OCI-LY7 (cell line): ENCODE data around the gene EHD4. TPM values are rescaled to one million over a fixed set of nuclear protein-coding genes. Genes with fewer than 3 reads are reported as not detected.

Experiments used
- BruUV-seq: library from RNA; stranded (reverse); fragments of 400-500 nt; replicated peaks from 2 replicates; lab custom pipeline; 2021; lab: Mats Ljungman, UMichigan
- CTCF ChIA-PET: fragments of 300-600 bp; sonication (Branson Sonifier 250); formaldehyde crosslinking; loops from one replicate; lab custom pipeline; 2022; ENCODE audit warnings: antibody characterized with exemption; ENCODE audit not compliant: unreplicated experiment; lab: Charles Lee
- POLR2A ChIA-PET: fragments of 300-600 bp; sonication (Branson Sonifier 250); formaldehyde crosslinking; loops from one replicate; lab custom pipeline; 2022; ENCODE audit warnings: antibody characterized with exemption; lab: Charles Lee
- DNase-seq: peaks from one replicate; pipeline ENCODE4 v3.0.0-alpha.2; 2015; ENCODE audit warnings: low spot score
- H2AFZ ChIP-seq: fragments of 200-600 bp; sonication (generic), shearing (Covaris generic); 2 replicates; pipeline ENCODE4 v1.6.1; 2014; ENCODE audit warnings: mild to moderate bottlenecking, antibody characterized with exemption, low read length, moderate library complexity
- H3K27ac ChIP-seq: fragments of 200-600 bp; sonication (generic); 2 replicates; pipeline ENCODE4 v1.5.1; 2014; ENCODE audit warnings: mixed run types, low read depth, mild to moderate bottlenecking, moderate library complexity, low read length, inconsistent platforms; ENCODE audit not compliant: poor library complexity, severe bottlenecking
- H3K36me3 ChIP-seq: fragments of 200-600 bp; sonication (generic); 2 replicates; pipeline ENCODE4 v1.6.1; 2014; ENCODE audit warnings: mild to moderate bottlenecking, antibody characterized with exemption, low read length, moderate library complexity, mixed read lengths; ENCODE audit not compliant: insufficient read depth
- H3K4me1 ChIP-seq: fragments of 200-600 bp; sonication (generic); 2 replicates; pipeline ENCODE4 v1.5.1; 2014; ENCODE audit warnings: mild to moderate bottlenecking, low read length; ENCODE audit not compliant: insufficient read depth, poor library complexity, severe bottlenecking
- H3K4me2 ChIP-seq: fragments of 200-600 bp; sonication (generic); 2 replicates; pipeline ENCODE4 v1.6.1; 2014; ENCODE audit warnings: mild to moderate bottlenecking, low read length
- H3K4me3 ChIP-seq: fragments of 200-600 bp; sonication (generic); 2 replicates; pipeline ENCODE4 v1.5.1; 2014; ENCODE audit warnings: mild to moderate bottlenecking, low read depth, low read length; ENCODE audit not compliant: poor library complexity, severe bottlenecking
- H3K79me2 ChIP-seq: fragments of 200-600 bp; sonication (generic); 2 replicates; pipeline ENCODE4 v1.6.1; 2016; ENCODE audit warnings: low read depth, mild to moderate bottlenecking, low read length, moderate library complexity, mixed read lengths; ENCODE audit not compliant: insufficient read depth
- H3K9me2 ChIP-seq: fragments of 200-600 bp; sonication (generic); 2 replicates; pipeline ENCODE4 v1.6.1; 2016; ENCODE audit warnings: mild to moderate bottlenecking, low read length, mixed read lengths; ENCODE audit not compliant: insufficient read depth
- H3K9me3 ChIP-seq: fragments of 200-600 bp; sonication (generic); 2 replicates; pipeline ENCODE4 v1.6.1; 2014; ENCODE audit warnings: mild to moderate bottlenecking, mixed run types, low read length, mixed read lengths
- H4K20me1 ChIP-seq: fragments of 200-600 bp; sonication (generic); 2 replicates; pipeline ENCODE4 v1.6.1; 2014; ENCODE audit warnings: mild to moderate bottlenecking, antibody characterized with exemption, low read length, moderate library complexity, mixed read lengths; ENCODE audit not compliant: insufficient read depth
- EZH2phosphoT487 ChIP-seq: fragments of 200-600 bp; sonication (generic); IDR thresholded peaks from 2 replicates; pipeline ENCODE4 v1.6.1; 2018; ENCODE audit warnings: low read depth, borderline replicate concordance, mild to moderate bottlenecking, mixed run types, antibody characterized with exemption, low read length, moderate library complexity, mixed read lengths
- intact Hi-C: fragments of 100-400 bp; cut with micrococcal nuclease; formaldehyde crosslinking; loops from one replicate; pipeline ENCODE4 v1.10.0; 2022; ENCODE audit not compliant: unreplicated experiment
- total RNA-seq, 2 experiments: library from RNA; depleted of rRNA in 1 of 2; stranded (reverse); fragments of >200 nt in 1 of 2; shearing (Covaris generic) in 1 of 2; gene quantifications; 2 replicates each; pipeline ENCODE4 v1.2.3, GENCODE V29; 2014 to 2022
- TF ChIP-seq, protein P1 (sequence below): fragments of 200-600 bp; sonication (generic); conservative IDR thresholded peaks from 2 replicates; pipeline ENCODE4 v1.5.1; 2014; ENCODE audit warnings: mild to moderate bottlenecking, antibody characterized with exemption, low read length, moderate library complexity, mixed read lengths

Gene EHD4
- total RNA-seq, 2 experiments from 2014 or later = 13.5 to 19.4 TPM

DNA sequence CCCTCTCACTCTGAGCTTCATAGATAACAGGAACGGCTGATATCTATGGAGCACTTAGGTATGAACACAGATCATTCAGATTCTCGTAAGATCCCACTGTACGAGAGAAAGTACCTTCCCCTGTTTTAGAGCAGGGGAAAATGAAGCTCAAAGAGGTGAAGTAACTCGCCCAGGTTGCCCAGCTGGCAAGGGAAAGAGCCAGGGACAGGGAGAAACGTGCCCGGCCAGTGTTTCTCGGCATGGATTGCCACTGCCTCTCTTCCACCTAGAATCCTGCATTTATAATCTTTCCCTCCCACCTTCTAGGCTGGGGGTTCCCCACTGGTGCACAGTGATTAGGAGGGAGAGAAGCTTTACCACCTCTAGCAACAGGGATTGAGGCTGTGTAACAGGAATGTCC, 39.0 kb downstream of the EHD4 start:
- Histone ChIP-seq H3K36me3 (no peaks in the 10 kb centered on the region), H3K9me2 (no peaks in the 10 kb centered on the region), H2AFZ (no peak overlapping the region), H3K79me2 (no peaks in the 10 kb centered on the region), H3K4me3 (no peak overlapping the region), H4K20me1 (no peaks in the 10 kb centered on the region), H3K4me2 (no peak overlapping the region), H3K27ac (no peak overlapping the region), H3K9me3 (no peaks in the 10 kb centered on the region), H3K4me1 (peaks cover 33% of the 10 kb centered on the region)
- ChIA-PET POLR2A (no interaction called here), CTCF (no interaction called here)
- BruUV-seq = no TSS peak
- DNase-seq = no peak
- TF ChIP-seq, protein P1, sequence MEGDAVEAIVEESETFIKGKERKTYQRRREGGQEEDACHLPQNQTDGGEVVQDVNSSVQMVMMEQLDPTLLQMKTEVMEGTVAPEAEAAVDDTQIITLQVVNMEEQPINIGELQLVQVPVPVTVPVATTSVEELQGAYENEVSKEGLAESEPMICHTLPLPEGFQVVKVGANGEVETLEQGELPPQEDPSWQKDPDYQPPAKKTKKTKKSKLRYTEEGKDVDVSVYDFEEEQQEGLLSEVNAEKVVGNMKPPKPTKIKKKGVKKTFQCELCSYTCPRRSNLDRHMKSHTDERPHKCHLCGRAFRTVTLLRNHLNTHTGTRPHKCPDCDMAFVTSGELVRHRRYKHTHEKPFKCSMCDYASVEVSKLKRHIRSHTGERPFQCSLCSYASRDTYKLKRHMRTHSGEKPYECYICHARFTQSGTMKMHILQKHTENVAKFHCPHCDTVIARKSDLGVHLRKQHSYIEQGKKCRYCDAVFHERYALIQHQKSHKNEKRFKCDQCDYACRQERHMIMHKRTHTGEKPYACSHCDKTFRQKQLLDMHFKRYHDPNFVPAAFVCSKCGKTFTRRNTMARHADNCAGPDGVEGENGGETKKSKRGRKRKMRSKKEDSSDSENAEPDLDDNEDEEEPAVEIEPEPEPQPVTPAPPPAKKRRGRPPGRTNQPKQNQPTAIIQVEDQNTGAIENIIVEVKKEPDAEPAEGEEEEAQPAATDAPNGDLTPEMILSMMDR = no peak
- no peak for TF ChIP-seq EZH2phosphoT487
- intact Hi-C loops = no loop called here

DNA sequence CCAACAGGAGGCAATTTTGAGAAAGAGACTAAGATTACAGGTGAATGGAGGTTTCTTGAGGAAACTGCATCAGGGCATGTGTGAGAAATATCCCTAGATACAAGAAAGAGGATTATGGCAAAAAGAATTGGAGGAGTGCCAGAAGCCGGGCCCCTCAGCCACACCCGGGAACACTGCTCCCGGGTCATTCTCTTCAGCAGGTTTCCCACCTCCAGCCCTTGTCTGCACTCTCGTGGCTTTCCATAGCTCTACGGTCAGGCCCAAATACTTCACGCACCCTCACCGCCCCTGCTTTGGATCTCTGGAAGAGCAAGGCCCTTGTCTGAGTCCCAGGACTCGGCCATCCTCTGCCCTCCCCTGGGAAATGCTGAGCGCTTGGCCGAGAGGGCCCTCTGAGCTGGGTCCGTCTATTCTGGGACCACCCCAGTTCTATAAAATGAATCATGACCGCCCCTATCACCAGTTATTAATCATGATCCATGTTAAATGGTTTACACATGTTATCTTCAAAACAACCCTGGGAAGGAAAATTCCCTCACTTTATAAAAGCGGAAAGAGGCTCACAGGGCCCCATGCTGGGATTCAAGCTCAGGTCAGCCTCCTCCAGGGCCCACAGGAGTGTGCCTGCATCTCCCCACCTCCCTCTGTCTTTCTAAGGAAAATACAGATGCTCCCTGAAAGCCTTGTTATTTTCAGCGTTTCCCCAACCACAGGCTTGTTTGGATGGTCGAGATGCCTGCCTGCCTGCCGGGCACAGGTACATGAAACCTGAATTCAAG, 39.7 kb downstream of the EHD4 start:
- no peak overlapping the region for H3K27ac ChIP-seq

DNA sequence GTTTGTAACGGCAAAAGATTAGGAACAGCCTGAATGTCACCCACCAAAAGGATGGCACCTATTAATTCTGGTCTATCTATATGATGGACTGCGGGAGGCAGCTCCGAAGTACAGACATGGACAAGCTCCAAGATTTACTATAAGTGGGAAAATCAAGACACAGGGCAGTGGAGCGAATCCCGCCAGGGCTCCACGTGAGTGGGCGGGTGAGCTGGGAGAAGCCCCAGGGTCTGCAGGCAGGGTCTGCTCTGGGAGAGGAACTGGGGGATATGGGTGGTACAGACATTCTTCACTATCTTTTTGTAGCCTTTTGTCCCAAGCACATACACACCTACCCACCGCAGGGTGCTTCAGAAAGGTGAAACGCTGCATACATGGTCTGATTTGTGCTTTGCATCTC, 40.3 kb downstream of the EHD4 start:
- Histone ChIP-seq H3K4me1 (peaks cover 46% of the 10 kb centered on the region), H3K9me3 (no peaks in the 10 kb centered on the region), H3K9me2 (no peaks in the 10 kb centered on the region), H3K27ac (no peak overlapping the region), H3K4me2 (no peak overlapping the region), H3K4me3 (no peak overlapping the region), H4K20me1 (no peaks in the 10 kb centered on the region), H3K79me2 (no peaks in the 10 kb centered on the region), H3K36me3 (no peaks in the 10 kb centered on the region), H2AFZ (no peak overlapping the region)
- TF ChIP-seq, protein P1 = no peak
- no peak for TF ChIP-seq EZH2phosphoT487
- ChIA-PET CTCF (no interaction called here), POLR2A (no interaction called here)
- no TSS peak for BruUV-seq
- intact Hi-C loops = no loop called here
- DNase-seq = no peak

More for the DNA sequence above, 39.7 kb downstream of the EHD4 start:
- TF ChIP-seq, protein P1 = no peak
- TF ChIP-seq EZH2phosphoT487 = no peak
- ChIA-PET POLR2A (no interaction called here), CTCF (no interaction called here)
- no TSS peak for BruUV-seq
- no peaks in the 10 kb centered on the region for H3K79me2 ChIP-seq
- H3K4me2 ChIP-seq = no peak overlapping the region
- H4K20me1 ChIP-seq = no peaks in the 10 kb centered on the region
- no peaks in the 10 kb centered on the region for H3K9me3 ChIP-seq
- no peaks in the 10 kb centered on the region for H3K9me2 ChIP-seq
- H3K36me3 ChIP-seq = no peaks in the 10 kb centered on the region
- intact Hi-C loops = no loop called here
- H3K4me1 ChIP-seq = peaks cover 40% of the 10 kb centered on the region
- no peak for DNase-seq
- no peak overlapping the region for H3K4me3 ChIP-seq
- no peak overlapping the region for H2AFZ ChIP-seq
